ENCODE data around the gene SEMA3A. TPM values are rescaled to one million over a fixed set of nuclear protein-coding genes. Genes with fewer than 3 reads are reported as not detected.

The SEMA3A gene
- total RNA-seq, 1 experiment from 2014 or later: 29.2 TPM

DNA sequence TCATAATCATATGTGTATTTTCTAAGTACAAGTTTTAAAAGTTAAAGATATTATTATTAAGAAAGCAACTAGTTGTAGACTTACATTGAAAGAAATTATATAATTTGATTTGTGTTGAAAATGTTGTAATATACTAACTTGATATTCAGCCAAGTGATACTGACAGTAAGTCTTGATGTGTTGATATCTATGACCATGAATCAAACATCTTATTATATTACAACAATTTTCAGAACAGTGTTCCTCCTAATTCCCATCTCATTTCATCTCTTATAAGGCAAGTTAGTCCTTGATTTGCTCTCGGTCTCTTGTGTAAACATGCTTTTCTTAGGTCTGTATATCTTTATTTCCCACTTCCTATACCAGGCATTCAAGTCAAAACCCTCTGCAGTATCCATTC lies 276.4 kb downstream of the SEMA3A start:
- Histone ChIP-seq H3K4me1 (replicated peaks) (no peaks in the 10 kb centered on the region), H3K27ac (no peak overlapping the region), H3K9me3 (replicated peaks) (no peaks in the 10 kb centered on the region; the same call in 1 of the 2 replicates), H3K36me3 (no peaks in the 10 kb centered on the region), H3K4me3 (no peak overlapping the region), H3K27me3 (replicated peaks) (no peaks in the 10 kb centered on the region)
- DNase-seq (ENCODE audit: low read depth in 1 of 2, low spot score in 2 of 2): no peak

DNA sequence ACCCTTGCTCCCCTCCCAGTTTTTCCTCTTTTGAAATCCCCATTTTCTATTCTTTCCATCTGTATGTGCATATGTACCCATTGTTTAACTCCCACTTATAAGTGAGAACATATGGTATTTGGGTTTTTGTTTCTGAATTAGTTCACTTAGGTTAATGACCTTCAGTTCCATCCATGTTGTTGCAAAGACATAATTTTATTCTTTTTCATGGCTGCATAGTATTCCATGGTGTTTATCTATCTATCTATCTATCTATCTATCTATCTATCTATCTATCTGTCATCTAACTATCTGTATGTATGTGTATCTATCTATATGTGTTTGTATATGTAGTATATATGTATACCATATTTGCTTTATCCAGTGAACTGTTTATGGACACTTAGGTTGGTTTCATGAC lies 281.4 kb downstream of the SEMA3A start:
- Histone ChIP-seq H3K27me3 (replicated peaks) (no peaks in the 10 kb centered on the region), H3K36me3 (no peaks in the 10 kb centered on the region), H3K4me1 (replicated peaks) (no peaks in the 10 kb centered on the region), H3K9me3 (replicated peaks) (no peaks in the 10 kb centered on the region; the same call in 1 of the 2 replicates), H3K27ac (no peak overlapping the region), H3K4me3 (no peak overlapping the region)
- DNase-seq (ENCODE audit: low read depth in 1 of 2, low spot score in 2 of 2): no peak

DNA sequence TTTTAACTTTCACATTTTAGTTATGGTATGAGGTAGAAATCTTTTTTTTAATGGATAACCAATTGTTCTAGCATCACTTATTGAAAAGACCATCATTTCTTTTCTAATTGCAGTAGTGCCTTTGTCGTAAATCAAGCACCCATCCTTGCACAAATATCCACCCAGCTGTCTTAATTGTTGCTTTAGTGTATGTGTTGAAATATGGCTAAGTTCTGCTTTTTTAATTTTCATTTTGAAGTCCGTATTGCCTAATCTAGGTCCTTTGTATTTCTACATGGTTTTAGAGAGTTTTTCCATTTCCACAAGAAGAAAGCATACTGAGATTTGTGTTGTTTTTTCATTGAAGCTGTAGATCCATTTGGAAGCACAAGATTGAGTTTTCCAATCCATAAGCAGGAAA lies 286.1 kb downstream of the SEMA3A start:
- no peak for DNase-seq (ENCODE audit: low read depth in 1 of 2, low spot score in 2 of 2)
- Histone ChIP-seq H3K27me3 (replicated peaks) (no peaks in the 10 kb centered on the region; the same call in 1 of the 2 replicates), H3K27ac (no peak overlapping the region), H3K36me3 (no peaks in the 10 kb centered on the region), H3K4me3 (no peak overlapping the region), H3K9me3 (replicated peaks) (no peaks in the 10 kb centered on the region), H3K4me1 (replicated peaks) (no peaks in the 10 kb centered on the region)

Data from SJSA1 (cell line).